HG02852 (cell line): Measurements from ENCODE around the gene PCNX1.

Experiments
- ATAC-seq: cut with Tn5 transposase; IDR thresholded peaks from one replicate; pipeline ENCODE4 v1.9.1; 2021; ENCODE audit warnings: mild to moderate bottlenecking, moderate library complexity; ENCODE audit not compliant: unreplicated experiment

PCNX1 gene

DNA sequence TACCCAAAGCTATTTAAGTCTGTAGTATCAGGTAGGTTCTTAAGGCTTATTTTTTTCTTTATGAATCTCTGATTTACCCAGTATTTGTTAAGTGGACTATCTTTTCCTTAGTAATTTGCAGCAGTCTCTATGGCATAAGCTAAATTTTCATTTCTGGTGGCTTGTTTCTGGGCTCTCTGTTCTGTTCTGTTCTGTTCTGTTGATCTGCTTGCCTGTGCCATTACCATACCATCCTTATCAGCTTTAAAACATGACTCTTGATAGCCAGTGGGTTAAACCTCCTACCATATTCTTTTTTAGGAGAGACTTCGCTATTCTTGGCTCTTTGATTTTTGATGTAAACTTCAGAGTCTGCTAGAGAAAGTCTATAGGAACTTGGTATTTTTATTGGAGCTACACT, 46.8 kb downstream of the PCNX1 start:
- no peak for ATAC-seq

DNA sequence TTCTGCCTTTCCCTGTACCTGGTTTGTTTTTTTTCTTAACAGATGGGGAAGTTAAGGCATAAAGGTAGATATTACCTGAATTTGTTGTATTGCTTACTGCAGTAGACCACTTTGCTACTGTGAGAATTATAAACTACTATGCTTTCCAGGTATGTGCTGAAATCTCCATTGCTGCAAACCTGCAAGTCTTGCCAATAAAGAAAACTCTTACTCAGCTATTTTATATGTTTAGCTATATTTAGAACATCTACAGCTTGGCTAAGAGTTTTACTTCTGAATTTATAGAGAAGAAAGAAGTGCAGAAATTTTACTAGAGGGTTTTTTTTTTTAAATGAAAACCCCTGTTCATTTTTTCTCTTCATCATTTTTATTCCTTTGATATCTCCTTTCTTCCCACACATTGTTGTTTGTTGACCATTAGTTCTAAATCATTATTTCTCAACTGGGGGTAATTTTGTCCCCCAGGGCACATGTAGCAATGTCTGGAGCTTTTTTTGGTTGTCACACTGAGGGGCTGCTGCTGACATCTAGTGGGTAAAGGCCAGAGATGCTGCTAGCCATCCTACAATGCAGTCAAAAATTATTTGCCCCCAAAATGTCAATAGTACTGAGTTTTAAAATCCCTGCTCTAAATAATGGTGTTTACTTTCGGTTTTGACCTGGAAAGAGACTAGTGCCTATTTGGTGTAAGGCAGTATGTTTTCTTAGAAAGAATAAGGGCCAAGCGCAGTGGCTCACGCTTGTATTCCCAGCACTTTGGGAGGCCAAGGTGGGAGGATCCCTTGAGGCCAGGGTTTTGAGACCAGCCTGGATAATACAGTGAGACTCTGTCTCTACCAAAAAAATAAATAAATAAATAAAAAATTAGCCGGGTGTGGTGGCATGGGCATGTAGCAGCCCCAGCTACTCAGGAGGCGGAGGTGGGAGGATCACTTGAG, 48.6 kb downstream of the PCNX1 start:
- ATAC-seq = no peak

DNA sequence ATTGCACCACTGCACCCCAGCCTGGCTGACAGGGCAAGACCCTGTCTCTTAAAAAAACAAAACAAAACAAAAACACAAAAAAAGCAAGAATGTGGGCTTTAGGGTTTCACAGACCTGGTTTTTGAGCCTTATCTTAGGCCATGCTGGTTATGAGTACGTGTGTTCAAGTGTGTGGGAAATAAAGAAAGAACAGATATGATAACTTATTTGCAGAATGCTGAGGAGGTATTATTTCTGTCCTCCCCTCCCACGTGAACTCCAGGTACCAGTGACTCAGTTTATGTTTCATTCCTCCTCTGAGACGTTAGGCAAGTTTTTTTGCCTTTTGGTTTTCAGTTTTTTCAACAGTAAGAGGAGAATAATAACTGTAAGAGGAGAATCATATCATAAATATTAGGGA, 49.3 kb downstream of the PCNX1 start:
- ATAC-seq = no peak

DNA sequence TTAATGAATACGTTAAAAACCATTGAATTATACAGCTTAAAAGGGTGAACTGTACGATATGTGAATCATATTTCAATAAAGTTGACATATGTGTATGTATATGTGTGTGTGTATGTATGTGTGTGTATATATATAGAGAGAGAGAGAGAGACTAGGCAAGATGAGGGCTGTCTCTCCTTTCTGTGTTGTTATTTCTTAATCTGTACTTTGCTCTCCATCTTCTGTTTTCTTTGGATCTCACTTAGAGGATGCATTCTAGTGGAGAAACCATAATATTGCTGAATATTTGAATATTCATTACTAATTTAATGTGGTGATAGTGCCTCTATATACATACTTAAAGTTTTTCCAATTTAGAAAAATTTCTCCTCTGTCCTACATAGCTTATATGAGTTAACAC, 50.5 kb downstream of the PCNX1 start:
- ATAC-seq = no peak

DNA sequence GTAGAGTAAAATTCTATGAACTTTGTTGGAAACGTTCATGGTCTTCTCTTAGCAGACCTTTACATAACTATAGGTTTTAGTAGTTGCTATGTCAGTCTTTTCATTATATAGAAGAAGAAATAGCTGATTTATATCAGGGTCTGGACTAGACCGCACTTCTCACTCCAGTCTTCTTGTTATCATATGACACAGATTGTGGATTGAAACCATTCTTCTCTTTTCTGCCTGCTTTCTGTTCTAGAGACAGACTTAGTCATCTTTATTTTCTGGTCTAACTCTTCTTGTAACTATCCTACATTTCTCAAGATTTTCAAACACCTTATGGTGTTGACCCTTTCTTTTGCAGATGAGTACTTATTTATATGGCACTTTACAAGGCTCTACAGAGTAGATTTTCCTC, 55.7 kb downstream of the PCNX1 start:
- no peak for ATAC-seq

DNA sequence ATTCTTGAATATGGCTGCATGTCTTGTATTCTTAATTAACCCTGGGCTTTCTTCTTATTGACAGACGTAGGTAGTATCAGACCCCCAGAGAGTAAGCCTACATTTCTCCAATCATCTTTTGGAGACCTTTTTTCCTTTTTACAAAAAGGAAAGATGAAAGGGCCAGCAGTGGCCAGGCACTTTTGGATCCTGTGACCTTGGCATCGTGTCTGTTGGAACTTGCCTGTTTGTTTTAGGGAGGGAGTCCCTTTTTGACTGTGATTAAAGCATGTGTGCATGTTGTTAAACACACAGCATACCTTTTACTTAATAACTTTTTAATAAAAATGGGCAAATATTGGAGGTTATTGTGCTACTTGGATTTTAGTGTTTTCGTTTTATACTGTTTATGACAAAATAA, 57.2 kb downstream of the PCNX1 start:
- ATAC-seq = no peak

DNA sequence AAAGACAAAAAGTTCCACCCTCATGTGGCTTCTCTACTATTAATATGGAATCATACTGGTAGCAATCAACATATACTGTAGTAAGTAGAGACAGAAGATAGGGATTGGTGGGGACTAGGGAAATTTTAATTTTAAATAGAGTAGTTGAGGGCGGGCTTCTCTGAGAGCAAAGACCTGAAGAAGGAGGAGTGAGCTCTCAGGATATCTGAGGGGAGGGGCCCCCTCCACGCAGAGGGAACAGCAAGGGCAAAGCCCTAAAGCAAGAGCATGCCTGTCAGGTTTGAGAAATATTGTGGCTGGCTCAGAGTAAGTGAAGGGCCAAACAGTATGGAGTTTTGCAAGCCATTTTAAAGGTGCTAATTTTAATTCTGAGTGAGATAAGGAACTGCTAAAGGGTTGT, 64.3 kb downstream of the PCNX1 start:
- ATAC-seq = no peak

DNA sequence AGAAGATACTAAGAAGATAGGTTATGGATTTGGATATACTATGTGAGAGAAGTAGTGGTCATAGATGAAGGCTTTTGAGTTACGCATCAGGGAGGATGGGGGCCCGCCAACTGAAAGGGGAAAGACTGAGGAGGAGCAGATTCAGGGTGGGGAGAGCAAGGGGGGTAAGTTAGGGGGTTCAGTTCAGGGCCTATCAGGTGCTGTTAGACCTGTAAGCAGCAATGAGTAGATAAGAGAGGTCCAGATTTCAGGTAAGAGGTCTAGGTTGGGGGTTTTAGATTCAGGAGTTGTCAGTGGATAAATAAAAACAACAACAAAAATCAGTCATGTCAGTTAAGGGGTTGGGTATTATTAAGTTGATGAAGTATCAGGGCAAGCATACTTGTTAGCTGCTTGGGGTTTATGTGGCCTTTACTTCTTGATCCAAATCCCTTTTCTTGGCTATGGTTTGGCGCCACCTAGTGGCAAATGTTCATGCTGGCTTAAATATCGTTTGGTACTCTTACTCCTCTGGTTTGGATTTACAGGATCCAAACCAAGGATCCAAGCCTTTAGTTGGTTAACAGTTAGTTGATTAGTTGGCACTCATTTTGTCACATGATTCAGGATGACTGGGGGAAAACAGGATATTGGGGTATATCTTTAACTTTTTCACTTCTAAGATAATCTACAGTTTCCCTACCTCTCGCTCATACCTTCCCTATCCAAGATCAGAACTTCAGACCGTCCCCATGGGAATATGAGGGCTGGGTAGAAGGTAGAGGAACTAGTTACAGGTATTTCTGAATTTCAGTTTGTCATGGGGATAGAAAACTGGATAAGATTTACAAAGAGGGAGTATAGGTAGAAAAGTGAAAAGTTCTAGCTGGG, 65.1 kb downstream of the PCNX1 start:
- peak; percentile 60 for ATAC-seq

DNA sequence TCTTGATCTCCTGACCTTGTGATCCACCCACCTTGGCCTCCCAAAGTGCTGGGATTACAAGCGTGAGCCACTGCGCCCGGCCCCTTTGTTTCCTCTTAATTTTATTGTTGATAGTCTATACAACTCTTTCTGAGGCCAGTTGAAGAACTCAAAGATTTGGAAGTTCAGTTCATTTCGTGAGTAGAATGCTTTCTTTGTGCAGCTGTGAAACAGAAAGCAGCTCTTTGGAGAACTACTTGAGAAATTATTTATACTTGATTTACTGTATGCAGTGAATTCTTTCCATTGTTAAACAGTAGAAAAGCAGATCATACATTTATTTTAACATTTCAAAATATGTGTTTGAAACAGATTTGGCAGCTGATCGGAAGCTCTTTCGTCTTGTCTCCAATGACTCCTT, 69.3 kb downstream of the PCNX1 start:
- ATAC-seq = no peak

DNA sequence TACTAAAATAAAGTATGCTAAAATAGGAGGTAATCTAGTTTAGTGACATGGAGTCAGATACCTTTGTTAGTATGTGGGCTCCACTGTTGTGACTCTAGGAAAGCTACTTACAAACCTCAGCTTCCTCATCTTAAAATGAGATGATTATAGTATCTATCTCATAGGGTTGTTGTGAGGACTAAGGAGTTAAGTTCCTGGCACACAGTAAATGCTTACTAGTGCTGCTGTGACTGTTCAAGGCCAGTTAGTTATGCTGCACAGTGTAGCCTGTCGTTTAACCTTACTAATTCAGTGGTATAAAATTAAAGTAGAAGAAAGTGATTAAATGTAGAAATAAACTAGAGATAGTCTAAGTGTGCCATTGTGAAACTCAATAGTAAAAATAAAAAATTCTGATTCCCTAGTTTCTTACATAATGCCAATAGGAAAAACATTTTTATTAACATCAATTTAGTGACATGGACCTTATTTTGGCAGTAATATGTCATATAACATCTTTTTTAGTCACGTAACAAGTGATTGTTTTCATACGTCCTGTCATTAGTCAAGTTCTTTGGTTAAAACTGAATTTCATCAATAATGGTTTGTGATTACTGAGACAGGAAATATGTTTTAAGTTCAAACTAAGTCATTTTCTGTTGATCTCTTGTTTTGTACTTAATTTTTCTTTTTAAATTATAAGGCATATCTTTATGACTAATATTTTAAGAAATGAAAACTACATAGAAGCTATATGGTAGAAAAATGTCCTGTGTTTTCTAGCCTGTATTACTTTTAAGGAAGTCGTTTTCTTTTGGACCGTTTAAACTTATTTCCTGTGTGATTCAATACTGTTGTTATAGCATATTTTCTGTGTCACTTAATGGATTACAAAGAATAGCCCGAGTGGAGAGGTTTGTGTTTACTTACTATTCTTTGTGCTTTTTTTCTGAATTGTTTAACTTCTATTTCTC, 74.0 kb downstream of the PCNX1 start:
- no peak for ATAC-seq

DNA sequence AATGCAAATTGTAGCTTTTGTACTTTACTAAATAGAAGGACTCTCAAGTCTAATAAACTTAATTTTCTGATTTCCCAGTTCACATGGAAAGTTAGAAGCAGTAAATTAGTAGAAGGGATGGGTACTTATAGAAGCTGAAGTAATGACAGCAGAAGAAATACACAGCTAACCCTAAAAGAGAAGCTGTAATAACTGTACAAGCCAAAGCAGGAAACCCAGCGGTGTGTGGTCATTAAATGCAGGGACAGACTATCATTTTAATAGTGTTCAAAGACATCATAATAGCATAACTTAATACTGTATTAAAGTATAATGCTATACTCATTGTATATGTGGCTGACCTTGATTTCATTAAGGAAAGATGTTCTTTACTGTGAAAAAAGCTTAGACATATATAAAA, 74.9 kb downstream of the PCNX1 start:
- no peak for ATAC-seq

DNA sequence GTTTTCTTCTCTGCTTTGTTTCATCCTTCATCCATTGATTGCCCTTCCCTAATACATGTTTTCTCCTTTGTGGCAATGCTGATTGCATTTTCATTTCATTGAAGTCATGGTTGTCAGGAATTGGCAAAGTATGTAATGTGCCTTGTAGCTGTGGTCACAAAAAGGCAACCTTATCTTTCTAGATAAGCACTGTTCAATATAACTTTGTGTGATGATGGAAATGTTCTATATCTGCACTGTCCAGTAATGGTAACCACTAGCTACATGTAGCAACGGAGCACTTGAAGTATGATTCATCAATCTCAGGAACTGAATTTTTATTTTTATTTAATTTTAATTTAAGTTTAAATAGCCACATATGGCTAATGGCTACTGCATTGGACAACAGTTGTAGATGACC, 79.8 kb downstream of the PCNX1 start:
- no peak for ATAC-seq

DNA sequence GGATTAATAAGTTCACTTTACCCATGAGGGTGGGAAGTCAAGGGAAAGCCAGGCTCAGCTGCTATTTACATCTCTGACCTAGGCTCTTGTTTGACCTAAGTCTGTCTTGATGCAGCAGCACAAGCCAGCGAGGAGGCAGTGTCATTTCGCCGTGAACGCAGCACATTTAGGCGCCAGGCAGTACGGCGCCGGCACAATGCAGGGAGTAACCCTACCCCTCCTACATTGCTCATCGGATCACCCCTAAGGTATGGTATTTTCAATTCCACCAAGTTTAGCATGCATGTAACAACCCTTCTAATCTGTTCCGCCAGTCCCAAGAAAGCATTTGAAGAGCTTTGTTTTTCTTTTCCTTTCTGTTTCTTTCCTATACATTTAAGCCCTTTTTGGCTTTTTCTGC, 81.2 kb downstream of the PCNX1 start:
- no peak for ATAC-seq

DNA sequence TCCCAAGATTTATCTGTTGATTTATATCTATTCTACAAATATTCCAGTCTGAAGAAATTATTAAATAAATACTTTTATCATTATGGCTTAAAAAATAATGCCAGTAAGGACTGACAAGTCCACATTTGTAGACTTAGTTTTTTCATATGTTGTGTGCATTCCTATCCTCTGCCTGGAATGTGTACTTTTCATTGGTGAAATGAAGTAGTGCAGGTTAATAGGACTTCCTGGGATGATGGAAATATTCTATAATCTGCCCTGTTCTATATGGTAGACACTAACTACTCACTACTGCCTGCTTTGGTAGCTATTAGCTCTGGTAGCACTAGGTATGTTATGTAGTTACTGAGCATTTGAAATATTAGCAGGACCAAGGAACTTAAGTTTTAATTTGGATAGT, 86.7 kb downstream of the PCNX1 start:
- no peak for ATAC-seq

DNA sequence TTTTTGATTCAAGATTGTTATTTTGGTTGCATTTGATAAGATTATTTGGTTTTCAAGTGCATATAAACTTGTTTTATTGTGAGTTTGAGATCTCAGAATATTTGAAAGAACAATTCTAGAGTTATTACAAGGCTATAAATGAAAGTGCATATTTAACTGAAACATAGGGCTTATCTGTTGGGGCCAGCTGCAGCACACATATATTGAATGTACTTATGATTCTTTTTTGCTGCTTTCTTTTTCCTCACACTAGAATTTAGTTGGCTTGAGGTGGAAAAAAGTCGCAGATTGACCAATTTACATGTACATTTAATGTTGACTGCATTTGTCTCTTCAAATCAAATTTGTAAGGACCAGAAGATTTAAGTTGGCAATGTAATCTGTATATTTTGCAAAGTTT, 88.0 kb downstream of the PCNX1 start:
- ATAC-seq = no peak

DNA sequence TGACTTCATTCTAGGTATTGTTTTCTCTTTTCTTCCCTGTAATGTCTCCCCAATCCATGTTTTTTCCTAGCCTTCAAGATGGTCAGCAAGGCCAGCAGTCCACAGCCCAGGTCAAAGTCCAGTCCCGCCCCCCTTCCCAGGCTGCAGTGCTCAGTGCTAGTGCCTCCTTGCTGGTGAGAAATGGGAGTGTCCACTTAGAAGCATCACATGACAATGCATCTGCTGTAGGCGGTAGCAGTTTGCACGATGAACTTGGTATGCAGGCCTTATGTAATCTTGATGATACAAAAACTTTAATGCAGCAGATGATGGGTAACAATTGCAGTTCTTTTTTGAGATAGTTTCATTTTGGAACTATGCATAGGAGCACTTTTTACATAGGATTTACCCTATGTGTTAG, 88.4 kb downstream of the PCNX1 start:
- no peak for ATAC-seq

DNA sequence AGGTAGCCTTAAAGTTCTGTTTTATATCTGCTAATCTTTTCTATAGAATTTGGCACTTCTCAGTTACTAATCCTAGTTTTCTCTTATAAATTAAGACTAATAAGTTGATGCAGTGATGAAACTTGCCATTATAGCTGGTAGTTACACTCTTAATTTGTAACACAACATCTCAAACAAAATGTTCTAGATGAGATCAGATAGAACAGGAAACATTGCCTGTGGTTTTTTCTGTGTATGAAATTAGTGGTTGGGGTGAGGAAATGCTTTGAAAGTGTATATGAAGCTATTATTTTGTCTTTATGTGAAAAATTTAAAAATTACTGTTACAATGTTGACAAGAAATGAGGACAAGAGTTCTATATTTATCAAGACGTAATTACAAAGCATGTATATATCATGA, 91.9 kb downstream of the PCNX1 start:
- no peak for ATAC-seq

DNA sequence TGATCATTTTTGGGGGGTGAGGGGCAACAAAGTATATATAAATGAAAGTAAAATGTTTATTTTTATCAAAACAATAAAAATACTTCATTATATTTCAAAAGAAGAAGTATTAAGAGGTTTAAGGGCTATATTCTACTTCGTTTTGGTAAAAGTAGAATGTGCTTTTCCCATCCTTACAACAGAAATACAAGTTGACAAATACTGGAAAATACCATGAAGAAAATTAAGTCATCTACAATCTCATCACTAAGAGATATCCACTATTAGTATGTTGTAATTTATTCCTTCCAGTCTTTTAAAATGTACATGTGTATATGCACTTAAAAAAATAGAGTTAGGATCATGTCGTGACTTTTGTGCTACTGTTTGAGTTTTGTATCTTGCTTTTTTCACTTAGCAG, 92.8 kb downstream of the PCNX1 start:
- no peak for ATAC-seq

DNA sequence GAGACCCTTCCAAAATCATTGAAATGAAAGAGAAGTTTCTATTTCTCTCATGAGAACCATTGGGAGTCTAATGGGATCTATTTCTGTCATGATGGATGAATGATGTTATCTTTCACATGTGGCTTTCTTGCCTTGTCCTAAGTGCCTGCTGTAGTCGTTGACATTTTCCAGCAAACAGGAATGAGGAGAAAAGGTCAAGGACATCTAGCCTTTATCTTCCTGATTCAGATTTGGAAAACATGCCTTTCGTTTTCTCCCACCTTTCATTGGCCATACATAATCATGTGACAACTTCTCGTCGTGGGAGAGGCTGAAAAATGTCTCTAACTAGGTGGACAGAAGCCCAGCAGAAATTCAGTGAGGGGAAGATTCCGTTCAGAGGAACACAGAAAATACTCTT, 94.5 kb downstream of the PCNX1 start:
- no peak for ATAC-seq

DNA sequence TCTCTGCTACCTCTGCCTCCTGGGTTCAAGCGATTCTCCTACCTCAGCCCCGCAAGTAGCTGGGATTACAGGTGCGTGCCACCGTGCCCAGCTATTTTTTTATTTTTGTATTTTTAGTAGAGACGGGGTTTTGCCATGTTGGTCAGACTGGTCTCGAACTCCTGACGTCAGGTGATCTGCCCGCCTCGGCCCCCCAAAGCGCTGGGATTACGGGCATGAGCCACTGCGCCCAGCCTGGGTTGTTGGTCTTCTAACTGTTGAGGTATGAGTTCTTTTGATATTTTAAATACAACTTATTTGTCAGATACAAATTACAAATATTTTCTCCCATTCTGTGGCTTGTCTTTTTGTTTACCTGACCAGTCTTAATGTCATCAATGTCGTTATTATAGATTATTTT, 95.9 kb downstream of the PCNX1 start:
- no peak for ATAC-seq

DNA sequence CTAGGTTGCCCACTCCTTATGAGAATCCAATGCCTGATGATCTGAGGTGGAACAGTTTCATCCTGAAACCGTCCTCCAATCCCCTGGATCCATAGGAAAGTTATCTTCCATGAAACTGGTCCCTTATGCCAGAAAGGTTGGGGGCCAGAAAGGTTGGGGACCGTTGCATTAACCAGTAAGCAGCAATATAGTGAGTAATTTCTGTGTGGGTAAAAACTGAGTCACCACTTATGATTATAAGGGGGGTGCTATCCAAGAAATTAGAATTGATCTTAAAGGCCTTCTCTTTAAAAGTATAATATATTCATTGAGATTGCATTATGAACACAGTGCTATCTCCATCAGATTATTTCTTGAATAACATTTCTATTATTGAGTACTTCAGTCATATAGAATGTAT, 97.2 kb downstream of the PCNX1 start:
- no peak for ATAC-seq
